Measurements from ENCODE around the gene PHF14.

DNA sequence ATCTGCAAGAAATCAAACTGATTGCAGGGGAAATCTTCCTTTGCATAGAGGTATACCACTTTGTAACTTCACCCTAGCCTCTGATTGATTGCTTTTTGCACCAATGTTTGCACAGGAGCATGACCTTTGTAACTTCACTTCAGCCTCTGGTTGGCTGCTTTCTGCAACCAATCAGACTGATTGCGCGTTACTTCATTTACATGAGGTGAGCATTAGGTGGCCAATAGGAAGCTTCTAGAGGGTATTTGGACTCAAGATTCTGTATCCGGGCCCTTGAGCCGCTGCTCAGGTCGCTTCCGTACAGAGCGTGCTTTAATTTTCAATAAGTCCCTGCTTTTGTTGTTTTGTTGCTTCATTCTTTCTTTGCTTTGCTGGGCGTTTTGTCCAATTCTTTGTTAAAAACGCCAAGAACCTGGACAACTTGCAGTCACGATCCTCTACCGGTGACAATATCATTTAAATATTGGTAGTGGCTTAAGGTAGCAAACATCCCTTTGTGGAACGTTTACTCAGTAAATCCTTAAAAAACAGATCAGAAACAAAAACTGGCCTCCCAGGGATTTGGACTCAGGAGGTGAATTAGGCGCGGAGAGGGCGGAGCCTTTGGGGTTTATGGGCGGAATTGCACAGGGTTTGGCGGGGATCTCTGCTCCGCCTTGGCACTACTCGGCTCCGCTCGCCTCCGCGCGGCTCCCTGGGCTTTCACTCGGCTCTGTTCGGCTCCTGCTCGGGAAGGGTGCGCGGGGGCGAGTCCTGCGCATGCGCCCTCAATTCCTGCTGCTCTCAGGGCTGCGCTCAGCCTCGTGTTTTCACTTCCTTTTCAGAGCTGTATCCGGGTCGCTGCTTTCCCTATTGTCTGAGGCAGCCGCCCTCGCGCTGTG, at the start of gene PHF14:
- peak; percentile 89 for TF ChIP-seq POLR2A (IDR thresholded peaks at IDR 0.05; ENCODE audit: low read depth, low read length)
- TF ChIP-seq TAF1 (IDR thresholded peaks at IDR 0.05; ENCODE audit: borderline replicate concordance, low read depth, low read length): peak; percentile 78; the same call in 1 of the 2 replicates

All from GM12892 (cell line).